ENCODE data around the gene PLEKHM3.

Gene PLEKHM3

GRCh38 chr2:207783514-207783913 is 241.8 kb downstream of the PLEKHM3 start:
- DNase-seq = no peak

- DNase-seq = no peak
These were observed 242.9 kb downstream of the PLEKHM3 start for GRCh38 chr2:207782238-207783030.

GRCh38 chr2:207779523-207779922 is 245.8 kb downstream of the PLEKHM3 start:
- no peak for DNase-seq

- DNase-seq = no peak
These were observed 246.9 kb downstream of the PLEKHM3 start for GRCh38 chr2:207778298-207778882.

- no peak for DNase-seq
These were observed 248.2 kb downstream of the PLEKHM3 start for GRCh38 chr2:207777124-207777523.

- DNase-seq = no peak
These were observed 249.9 kb downstream of the PLEKHM3 start for GRCh38 chr2:207775473-207775872.

GRCh38 chr2:207772844-207773205 is 252.5 kb downstream of the PLEKHM3 start:
- no peak for DNase-seq

GRCh38 chr2:207772081-207772843 is 253.1 kb downstream of the PLEKHM3 start:
- DNase-seq = no peak

- DNase-seq = no peak
These were observed 253.9 kb downstream of the PLEKHM3 start for GRCh38 chr2:207771421-207771820.
